Neuronal stem cell (in vitro differentiated cells): ENCODE results near the gene IMP3.

Experiments
- DNase-seq: peaks from one replicate; pipeline ENCODE4 v3.0.0-alpha.2; 2013; ENCODE audit warnings: low spot score
- H2AFZ ChIP-seq: one replicate; pipeline ENCODE4 v1.6.1; 2013; ENCODE audit warnings: mild to moderate bottlenecking, low read length, inconsistent platforms
- H2AK5ac ChIP-seq: 2 replicates; pipeline ENCODE4 v1.6.1; 2013; ENCODE audit warnings: low read depth, mild to moderate bottlenecking, inconsistent platforms, low read length, moderate library complexity, mixed read lengths
- H2BK120ac ChIP-seq: 2 replicates; pipeline ENCODE4 v1.6.1; 2013; ENCODE audit warnings: low read depth, mild to moderate bottlenecking, inconsistent platforms, low read length, moderate library complexity, mixed read lengths
- H2BK12ac ChIP-seq: one replicate; pipeline ENCODE4 v1.6.1; 2013; ENCODE audit warnings: low read length, inconsistent platforms
- H2BK15ac ChIP-seq: 2 replicates; pipeline ENCODE4 v1.6.1; 2013; ENCODE audit warnings: mild to moderate bottlenecking, low read length, inconsistent platforms, mixed read lengths
- H2BK5ac ChIP-seq: one replicate; pipeline ENCODE4 v1.6.1; 2013; ENCODE audit warnings: inconsistent platforms, mild to moderate bottlenecking, low read length, moderate library complexity
- H3K14ac ChIP-seq: one replicate; pipeline ENCODE4 v1.6.1; 2013; ENCODE audit warnings: low read length, inconsistent platforms
- H3K18ac ChIP-seq: 2 replicates; pipeline ENCODE4 v1.6.1; 2013; ENCODE audit warnings: low read length, inconsistent platforms
- H3K23ac ChIP-seq: 2 replicates; pipeline ENCODE4 v1.6.1; 2013; ENCODE audit warnings: low read depth, mild to moderate bottlenecking, mixed read lengths, low read length, inconsistent platforms; ENCODE audit not compliant: poor library complexity
- H3K27ac ChIP-seq: replicated peaks from 3 replicates; pipeline ENCODE4 v1.5.1; 2013; ENCODE audit warnings: low read length, inconsistent platforms
- H3K27me3 ChIP-seq, 3 experiments: 2 replicates each; pipeline ENCODE4 v1.6.1; 2013; ENCODE audit warnings: low read length in 3 of 3, mild to moderate bottlenecking in 2 of 3, inconsistent platforms in 1 of 3, low read depth in 1 of 3, mixed read lengths in 1 of 3, moderate library complexity in 1 of 3; ENCODE audit not compliant: control insufficient read depth in 3 of 3, insufficient read depth in 3 of 3
- H3K36me3 ChIP-seq, 2 donors: replicated peaks in 1 of 2; 2 replicates each; pipeline ENCODE4 v1.6.1; 2013; ENCODE audit warnings: low read length in 2 of 2; ENCODE audit not compliant: control insufficient read depth in 2 of 2, insufficient read depth in 2 of 2
- H3K4ac ChIP-seq: 2 replicates; pipeline ENCODE4 v1.6.1; 2013; ENCODE audit warnings: inconsistent platforms, mild to moderate bottlenecking, low read length, moderate library complexity
- H3K4me1 ChIP-seq, 2 donors: 1 replicate in 1 of 2; 2 replicates in 1 of 2; pipeline ENCODE4 v1.6.1; 2013; ENCODE audit warnings: low read length in 2 of 2, low read depth in 1 of 2; ENCODE audit not compliant: control insufficient read depth in 2 of 2, insufficient read depth in 1 of 2
- H3K4me2 ChIP-seq: one replicate; pipeline ENCODE4 v1.6.1; 2013; ENCODE audit warnings: mild to moderate bottlenecking, low read length, inconsistent platforms; ENCODE audit not compliant: insufficient read depth, poor library complexity, severe bottlenecking
- H3K4me3 ChIP-seq, 2 donors: 2 replicates each; pipeline ENCODE4 v1.5.1; 2013; ENCODE audit warnings: low read length in 2 of 2, mild to moderate bottlenecking in 2 of 2, inconsistent platforms in 1 of 2, moderate library complexity in 1 of 2
- H3K79me1 ChIP-seq: one replicate; pipeline ENCODE4 v1.6.1; 2013; ENCODE audit warnings: low read depth, mild to moderate bottlenecking, inconsistent platforms, low read length, moderate library complexity
- H3K9ac ChIP-seq: one replicate; pipeline ENCODE4 v1.6.1; 2013; ENCODE audit warnings: mild to moderate bottlenecking, low read depth, low read length, inconsistent platforms; ENCODE audit not compliant: poor library complexity
- H3K9me3 ChIP-seq, 2 donors: replicated peaks in 1 of 2; 2 replicates each; pipeline versions ENCODE3 to v1.6.1; 2013; ENCODE audit warnings: low read length in 2 of 2, mild to moderate bottlenecking in 2 of 2, inconsistent platforms in 1 of 2, low read depth in 1 of 2, mixed read lengths in 1 of 2, moderate library complexity in 1 of 2; ENCODE audit not compliant: control insufficient read depth in 2 of 2, insufficient read depth in 1 of 2
- H4K8ac ChIP-seq: one replicate; pipeline ENCODE4 v1.6.1; 2013; ENCODE audit warnings: low read depth, mild to moderate bottlenecking, inconsistent platforms, low read length, moderate library complexity
- H4K91ac ChIP-seq: one replicate; pipeline ENCODE4 v1.6.1; 2013; ENCODE audit warnings: low read length, low read depth, mild to moderate bottlenecking, inconsistent platforms; ENCODE audit not compliant: poor library complexity
- WGBS, 2 donors: extraction: QIAGEN DNeasy Blood & Tissue Kit; methylation state at CpG; one replicate each; pipeline ENCODE4 v1.1.7; 2013; ENCODE audit warnings: missing lambda C conversion rate in 2 of 2, mixed read lengths in 1 of 2; ENCODE audit not compliant: insufficient read length in 2 of 2, insufficient replicate concordance in 1 of 2; ENCODE audit errors: extremely low coverage in 2 of 2; 5-methylcytosine and 5-hydroxymethylcytosine counted together

Gene IMP3

DNA sequence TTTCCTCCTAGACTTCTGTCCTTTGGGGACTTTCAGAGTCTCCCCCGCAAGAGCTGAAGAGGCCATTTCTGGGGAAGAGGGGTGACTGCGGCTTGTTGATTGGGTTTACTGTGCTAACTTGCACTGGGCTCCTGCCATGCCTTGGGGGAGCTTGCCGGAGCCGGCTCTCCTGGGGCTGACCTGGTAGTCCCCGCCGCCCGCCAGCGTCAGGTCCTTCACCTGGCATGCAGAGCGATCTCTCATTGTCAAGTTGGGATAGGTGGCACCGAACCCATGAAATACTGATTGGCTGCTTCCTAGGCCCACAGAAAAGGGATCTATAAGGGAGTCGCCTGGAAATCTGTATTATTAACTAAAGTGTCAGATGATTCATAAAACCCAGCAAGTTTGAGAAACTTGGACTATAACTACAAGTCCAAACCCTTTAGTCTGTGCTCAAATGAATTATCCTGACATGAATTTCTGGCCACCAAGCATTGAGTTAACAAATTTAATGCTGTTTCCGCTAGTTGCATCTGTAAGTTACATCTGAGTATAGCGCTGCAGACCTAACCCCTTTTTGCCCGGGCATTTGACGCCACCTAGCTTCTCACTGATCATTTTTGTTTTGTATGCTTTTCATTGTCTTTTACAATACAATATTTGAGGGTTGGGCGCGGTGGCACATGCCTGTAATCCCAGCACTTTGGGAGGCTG, 607 bp upstream of the IMP3 start:
- H2AK5ac ChIP-seq: no peak overlapping the region
- no peak overlapping the region for H3K14ac ChIP-seq
- H2BK12ac ChIP-seq: no peak overlapping the region
- H3K4ac ChIP-seq: no peak overlapping the region
- H2AFZ ChIP-seq: peak overlapping the region; percentile 99
- no peak overlapping the region for H2BK120ac ChIP-seq
- H3K9me3 ChIP-seq: no peaks in the 10 kb centered on the region
- H3K9ac ChIP-seq: peak overlapping the region; percentile 90
- H3K4me2 ChIP-seq: peak overlapping the region; percentile 91
- H3K18ac ChIP-seq: peak overlapping the region; percentile 93
- H3K23ac ChIP-seq: peak overlapping the region; percentile 98
- no peak overlapping the region for H4K91ac ChIP-seq
- no peaks in the 10 kb centered on the region for H3K27me3 ChIP-seq
- peak overlapping the region; percentile 95 for H3K27ac ChIP-seq
- no peak overlapping the region for H4K8ac ChIP-seq
- H3K79me1 ChIP-seq: peaks cover 6% of the 10 kb centered on the region
- no peak overlapping the region for H2BK15ac ChIP-seq
- peaks cover 4 to 7% of the 10 kb centered on the region in 2 donors for H3K4me1 ChIP-seq
- H3K4me3 ChIP-seq: peak overlapping the region; percentile 80 to 100
- H2BK5ac ChIP-seq: peak overlapping the region; percentile 91
- no peak for DNase-seq
- no CpG with 5 or more reads among the region's 17 CpGs for WGBS, 2 donors
- peaks cover 0 to 16% of the 10 kb centered on the region in 2 donors for H3K36me3 ChIP-seq

GRCh38 chr15:75639191-75639708, 774 bp downstream of the IMP3 start:
- peaks cover 6% of the 10 kb centered on the region for H3K79me1 ChIP-seq
- peak overlapping the region; percentile 100 for H3K18ac ChIP-seq
- peak overlapping the region; percentile 96 for H4K91ac ChIP-seq
- peak overlapping the region; percentile 33 for H2BK12ac ChIP-seq
- H3K4ac ChIP-seq: peak overlapping the region; percentile 97
- H3K23ac ChIP-seq: peak overlapping the region; percentile 98
- H2BK15ac ChIP-seq: peak overlapping the region; percentile 91
- no CpG with 5 or more reads among the region's 16 CpGs for WGBS, 2 donors
- peak overlapping the region; percentile 98 to 100 for H3K4me3 ChIP-seq
- no peaks in the 10 kb centered on the region for H3K27me3 ChIP-seq
- peak overlapping the region; percentile 91 for H2BK5ac ChIP-seq
- H3K14ac ChIP-seq: peak overlapping the region; percentile 100
- no peak overlapping the region for H3K27ac ChIP-seq
- DNase-seq: no peak
- H4K8ac ChIP-seq: peak overlapping the region; percentile 88
- peaks cover 0 to 16% of the 10 kb centered on the region in 2 donors for H3K36me3 ChIP-seq
- no peaks in the 10 kb centered on the region for H3K9me3 ChIP-seq
- peak overlapping the region; percentile 99 for H2AFZ ChIP-seq
- H3K9ac ChIP-seq: peak overlapping the region; percentile 100
- H3K4me1 ChIP-seq: peaks cover 4 to 7% of the 10 kb centered on the region in 2 donors
- H2AK5ac ChIP-seq: peak overlapping the region; percentile 99
- H3K4me2 ChIP-seq: peak overlapping the region; percentile 78
- no peak overlapping the region for H2BK120ac ChIP-seq

GRCh38 chr15:75637245-75638009, 2.6 kb downstream of the IMP3 start:
- H3K4ac ChIP-seq: no peak overlapping the region
- H4K91ac ChIP-seq: no peak overlapping the region
- peaks cover 4 to 7% of the 10 kb centered on the region in 2 donors for H3K4me1 ChIP-seq
- DNase-seq: no peak
- H3K79me1 ChIP-seq: peaks cover 6% of the 10 kb centered on the region
- no peak overlapping the region for H3K14ac ChIP-seq
- no peak overlapping the region for H2BK5ac ChIP-seq
- H2BK15ac ChIP-seq: no peak overlapping the region
- H2AFZ ChIP-seq: no peak overlapping the region
- H4K8ac ChIP-seq: no peak overlapping the region
- no peak overlapping the region for H2BK12ac ChIP-seq
- no peak overlapping the region for H3K18ac ChIP-seq
- no peak overlapping the region for H2BK120ac ChIP-seq
- no peak overlapping the region for H3K4me3 ChIP-seq
- H3K27me3 ChIP-seq: no peaks in the 10 kb centered on the region
- no peak overlapping the region for H2AK5ac ChIP-seq
- no peak overlapping the region for H3K9ac ChIP-seq
- no peak overlapping the region for H3K4me2 ChIP-seq
- WGBS, 2 donors: no CpG with 5 or more reads among the region's 4 CpGs
- H3K9me3 ChIP-seq: no peaks in the 10 kb centered on the region
- no peak overlapping the region for H3K27ac ChIP-seq
- H3K36me3 ChIP-seq: peaks cover 0 to 16% of the 10 kb centered on the region in 2 donors
- no peak overlapping the region for H3K23ac ChIP-seq

DNA sequence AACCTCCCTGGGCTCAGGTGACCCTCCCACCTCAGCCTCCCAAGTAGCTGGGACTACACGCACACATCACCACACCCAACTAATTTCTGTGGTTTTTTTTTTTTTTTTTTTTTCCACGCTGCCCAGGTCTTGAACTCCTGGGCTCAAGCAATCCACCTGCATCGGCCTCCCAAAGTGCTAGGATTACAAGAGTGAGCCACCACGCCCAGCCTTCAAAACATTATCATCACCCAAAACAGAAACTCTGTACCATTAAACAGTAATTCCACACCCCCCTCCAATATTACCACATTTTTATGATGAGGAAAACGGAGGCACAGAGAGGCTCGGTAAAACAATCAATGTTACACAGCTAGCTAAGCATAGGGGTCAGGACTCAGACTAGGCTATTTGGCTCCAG, 4.0 kb downstream of the IMP3 start:
- H2BK5ac ChIP-seq: no peak overlapping the region
- H2BK12ac ChIP-seq: no peak overlapping the region
- no peak for DNase-seq
- no peak overlapping the region for H3K14ac ChIP-seq
- H4K8ac ChIP-seq: no peak overlapping the region
- H3K9ac ChIP-seq: no peak overlapping the region
- H3K36me3 ChIP-seq: peaks cover 0 to 16% of the 10 kb centered on the region in 2 donors
- no peaks in the 10 kb centered on the region for H3K9me3 ChIP-seq
- H2BK120ac ChIP-seq: no peak overlapping the region
- no peak overlapping the region for H3K4me2 ChIP-seq
- H3K27me3 ChIP-seq: no peaks in the 10 kb centered on the region
- no peak overlapping the region for H3K18ac ChIP-seq
- no peak overlapping the region for H2AK5ac ChIP-seq
- H3K4ac ChIP-seq: no peak overlapping the region
- H3K79me1 ChIP-seq: peaks cover 6% of the 10 kb centered on the region
- H2AFZ ChIP-seq: no peak overlapping the region
- no CpG with 5 or more reads among the region's 6 CpGs for WGBS, 2 donors
- H3K4me1 ChIP-seq: peaks cover 4 to 7% of the 10 kb centered on the region in 2 donors
- no peak overlapping the region for H3K23ac ChIP-seq
- no peak overlapping the region for H2BK15ac ChIP-seq
- no peak overlapping the region for H3K27ac ChIP-seq
- H4K91ac ChIP-seq: no peak overlapping the region
- no peak overlapping the region for H3K4me3 ChIP-seq
